Measurements from ENCODE around the gene TSTD1.

The TSTD1 gene

GRCh38 chr1:161038523-161039153, at the start of gene TSTD1:
Gene TSTD1, minus strand, starts transcription at chr1:161038964. Its CDS starts 75 bp downstream, at chr1:161038889.
- TF ChIP-seq FOXA1 (IDR thresholded peaks at IDR 0.05) = no peak
- TF ChIP-seq L3MBTL2 (conservative IDR thresholded peaks at IDR 0.05) = no peak
- no peak for TF ChIP-seq SP1 (IDR thresholded peaks at IDR 0.05)
- TF ChIP-seq ARNT (IDR thresholded peaks at IDR 0.05) = no peak
- no peak for TF ChIP-seq TARDBP (IDR thresholded peaks at IDR 0.05)
- TF ChIP-seq FOXM1 (IDR thresholded peaks at IDR 0.05; ENCODE audit: borderline replicate concordance) = no peak
- TF ChIP-seq HDGF (IDR thresholded peaks at IDR 0.05; ENCODE audit: borderline replicate concordance) = no peak
- TF ChIP-seq CTBP1 (IDR thresholded peaks at IDR 0.05; ENCODE audit: borderline replicate concordance) = no peak
- TF ChIP-seq, protein P1, sequence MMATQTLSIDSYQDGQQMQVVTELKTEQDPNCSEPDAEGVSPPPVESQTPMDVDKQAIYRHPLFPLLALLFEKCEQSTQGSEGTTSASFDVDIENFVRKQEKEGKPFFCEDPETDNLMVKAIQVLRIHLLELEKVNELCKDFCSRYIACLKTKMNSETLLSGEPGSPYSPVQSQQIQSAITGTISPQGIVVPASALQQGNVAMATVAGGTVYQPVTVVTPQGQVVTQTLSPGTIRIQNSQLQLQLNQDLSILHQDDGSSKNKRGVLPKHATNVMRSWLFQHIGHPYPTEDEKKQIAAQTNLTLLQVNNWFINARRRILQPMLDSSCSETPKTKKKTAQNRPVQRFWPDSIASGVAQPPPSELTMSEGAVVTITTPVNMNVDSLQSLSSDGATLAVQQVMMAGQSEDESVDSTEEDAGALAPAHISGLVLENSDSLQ (IDR thresholded peaks at IDR 0.05) = no peak
- TF ChIP-seq BHLHE40 (IDR thresholded peaks at IDR 0.05; ENCODE audit: borderline replicate concordance) = no peak
- no peak for TF ChIP-seq LEF1 (IDR thresholded peaks at IDR 0.05; ENCODE audit: borderline replicate concordance)
- no peak for TF ChIP-seq SUZ12 (IDR thresholded peaks at IDR 0.05)
- TF ChIP-seq NFRKB (IDR thresholded peaks at IDR 0.05) = no peak
- TF ChIP-seq FOXK2 (IDR thresholded peaks at IDR 0.05) = no peak
- ChIA-PET POLR2A (interaction anchor here (0.7 kb wide), 1 partner anchor 17 kb away, joined by 3 read pairs; no protein-coding TSS in a partner anchor), CTCF (no interaction called here)
- no peak for DNase-seq (ENCODE audit: extremely low spot score)

GRCh38 chr1:161086457-161086856, 47.7 kb upstream of the TSTD1 start:
- no peak for DNase-seq (ENCODE audit: extremely low spot score)
- ChIA-PET POLR2A (no interaction called here), CTCF (interaction anchor here (0.8 to 0.9 kb wide), 2 partner anchors 11 to 89 kb away, joined by 3 to 7 read pairs; no protein-coding TSS in a partner anchor)
- TF ChIP-seq NFRKB (IDR thresholded peaks at IDR 0.05) = no peak
- TF ChIP-seq ELF4 (IDR thresholded peaks at IDR 0.05) = no peak
- TF ChIP-seq ARNT (IDR thresholded peaks at IDR 0.05) = no peak
- no peak for TF ChIP-seq TARDBP (IDR thresholded peaks at IDR 0.05)
- no peak for TF ChIP-seq BHLHE40 (IDR thresholded peaks at IDR 0.05; ENCODE audit: borderline replicate concordance)
- no peak for TF ChIP-seq CTBP1 (IDR thresholded peaks at IDR 0.05; ENCODE audit: borderline replicate concordance)
- TF ChIP-seq, protein P1 (IDR thresholded peaks at IDR 0.05) = no peak
- no peak for TF ChIP-seq ZNF384 (IDR thresholded peaks at IDR 0.05)
- no peak for TF ChIP-seq FOXK2 (IDR thresholded peaks at IDR 0.05)
- no peak for TF ChIP-seq L3MBTL2 (conservative IDR thresholded peaks at IDR 0.05)
- no peak for TF ChIP-seq SUZ12 (IDR thresholded peaks at IDR 0.05)
- no peak for TF ChIP-seq LEF1 (IDR thresholded peaks at IDR 0.05; ENCODE audit: borderline replicate concordance)
- no peak for TF ChIP-seq FOXM1 (IDR thresholded peaks at IDR 0.05; ENCODE audit: borderline replicate concordance)
- TF ChIP-seq FOXA1 (IDR thresholded peaks at IDR 0.05) = no peak
- TF ChIP-seq SP1 (IDR thresholded peaks at IDR 0.05) = no peak
- no peak for TF ChIP-seq HDGF (IDR thresholded peaks at IDR 0.05; ENCODE audit: borderline replicate concordance)

DNA sequence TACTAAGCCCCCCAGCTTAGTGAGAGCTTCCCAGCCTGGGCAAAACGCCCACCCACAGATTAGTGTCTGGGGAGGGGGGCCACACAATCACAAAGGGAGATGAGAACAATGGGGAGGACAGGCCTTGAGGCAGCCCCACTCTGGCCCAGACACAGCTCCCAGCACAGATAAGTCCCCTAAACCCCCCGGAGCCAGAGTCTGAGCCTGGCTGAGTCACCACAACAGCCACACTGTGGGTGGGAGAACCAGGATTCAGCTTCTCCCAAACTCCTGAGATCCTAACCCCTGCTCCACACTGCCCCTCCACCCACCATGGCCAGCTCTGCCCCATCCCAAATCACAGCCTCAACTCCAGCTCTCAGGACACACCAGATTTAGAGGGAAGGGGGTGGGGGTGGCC, 46.4 kb upstream of the TSTD1 start:
- TF ChIP-seq TARDBP (IDR thresholded peaks at IDR 0.05) (no peak), BHLHE40 (IDR thresholded peaks at IDR 0.05; ENCODE audit: borderline replicate concordance) (no peak)
- ChIA-PET CTCF (no interaction called here), POLR2A (interaction anchor here (1.2 kb wide), 1 partner anchor 12 kb away, joined by 3 read pairs; no protein-coding TSS in a partner anchor)
- DNase-seq (ENCODE audit: extremely low spot score) = no peak

DNA sequence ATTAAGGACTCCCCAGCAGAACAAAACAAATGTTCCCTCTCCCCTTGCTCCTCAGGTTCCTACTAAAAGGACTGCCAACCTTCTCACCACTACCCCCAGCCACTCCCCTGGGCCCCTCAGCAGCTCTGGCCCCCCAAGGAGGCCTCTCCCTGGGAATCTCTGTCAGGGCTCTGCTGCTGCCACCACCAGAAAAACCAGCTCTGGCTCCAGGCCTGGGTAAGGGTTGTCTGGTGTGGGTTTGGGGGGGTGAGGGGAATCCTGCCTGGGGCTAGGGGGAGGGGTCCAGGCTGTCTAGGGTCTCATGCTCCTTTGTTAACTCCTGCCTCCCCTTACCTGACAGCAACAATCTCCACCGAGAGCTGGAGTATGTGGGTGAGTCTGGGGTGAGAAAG, 45.8 kb upstream of the TSTD1 start:
- ChIA-PET CTCF (no interaction called here), POLR2A (interaction anchor here (0.8 to 1.2 kb wide), 2 partner anchors 11 to 13 kb away, joined by 3 read pairs; no protein-coding TSS in a partner anchor)
- TF ChIP-seq ARNT (IDR thresholded peaks at IDR 0.05) = no peak
- TF ChIP-seq LEF1 (IDR thresholded peaks at IDR 0.05; ENCODE audit: borderline replicate concordance) = no peak
- no peak for DNase-seq (ENCODE audit: extremely low spot score)

GRCh38 chr1:161083748-161084596, 45.2 kb upstream of the TSTD1 start:
- ChIA-PET POLR2A (interaction anchor here (0.8 kb wide), 1 partner anchor 13 kb away, joined by 3 read pairs; no protein-coding TSS in a partner anchor), CTCF (no interaction called here)
- DNase-seq (ENCODE audit: extremely low spot score) = no peak
- TF ChIP-seq LEF1 (IDR thresholded peaks at IDR 0.05; ENCODE audit: borderline replicate concordance) (no peak), SUZ12 (IDR thresholded peaks at IDR 0.05) (no peak), HDGF (IDR thresholded peaks at IDR 0.05; ENCODE audit: borderline replicate concordance) (no peak), NFRKB (IDR thresholded peaks at IDR 0.05) (no peak), FOXM1 (IDR thresholded peaks at IDR 0.05; ENCODE audit: borderline replicate concordance) (no peak), ELF4 (IDR thresholded peaks at IDR 0.05) (no peak), ARNT (IDR thresholded peaks at IDR 0.05) (no peak), CTBP1 (IDR thresholded peaks at IDR 0.05; ENCODE audit: borderline replicate concordance) (no peak), ZNF384 (IDR thresholded peaks at IDR 0.05) (no peak), FOXK2 (IDR thresholded peaks at IDR 0.05) (no peak), TARDBP (IDR thresholded peaks at IDR 0.05) (no peak), SP1 (IDR thresholded peaks at IDR 0.05) (no peak), FOXA1 (IDR thresholded peaks at IDR 0.05) (no peak), L3MBTL2 (conservative IDR thresholded peaks at IDR 0.05) (no peak)
- TF ChIP-seq, protein P1 (IDR thresholded peaks at IDR 0.05) = no peak

Measured in HEK293T (cell line).